Cardiac fibroblast (primary cell): ENCODE data around the gene RNF32.
A peak's percentile ranks its signal among the peaks of the same experiment; 100 is the strongest.
"Not testable (repeated sequence)": the region's sequence is repeated elsewhere in the genome, so short reads cannot be mapped to it uniquely, and the experiment has no call there.

Experiments used
- DNase-seq, 2 donors: peaks; one replicate each; pipeline versions ENCODE4 v3.0.0 to v3.0.0-alpha.2; 2010; ENCODE audit warnings: low read depth in 2 of 2
- H3K4me3 ChIP-seq, 2 donors: replicated peaks in 1 of 2; 1 replicate in 1 of 2; 2 replicates in 1 of 2; pipeline ENCODE4 v1.5.1; 2011; ENCODE audit warnings: low read depth in 2 of 2, low read length in 2 of 2, mild to moderate bottlenecking in 2 of 2, moderate library complexity in 1 of 2
- TF ChIP-seq, protein P1 (sequence below): IDR thresholded peaks from one replicate; pipeline ENCODE4 v1.5.1; 2011; ENCODE audit warnings: low read depth, mild to moderate bottlenecking, low read length, inconsistent platforms

RNF32 gene

DNA sequence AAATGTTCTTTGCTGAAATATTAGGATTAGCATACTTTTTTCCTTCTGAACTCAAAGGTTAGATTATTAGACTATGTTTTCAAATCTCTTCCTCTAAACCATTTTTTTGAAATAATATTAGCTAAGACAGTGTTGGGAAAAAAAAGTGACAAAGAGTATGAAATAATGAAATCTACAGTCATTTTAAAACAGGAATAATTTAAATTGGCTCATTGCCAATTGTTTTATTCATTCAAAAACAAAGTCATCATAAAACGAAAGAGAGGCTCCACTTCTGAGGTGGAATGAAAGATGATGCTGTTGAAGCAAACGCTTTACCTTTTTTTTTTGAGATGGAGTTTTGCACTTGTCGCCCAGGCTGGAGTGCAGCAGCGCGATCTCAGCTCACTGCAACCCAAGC is 51.2 kb downstream of the RNF32 start:
- no peak overlapping the region for H3K4me3 ChIP-seq
- no peak for DNase-seq
- TF ChIP-seq, protein P1, sequence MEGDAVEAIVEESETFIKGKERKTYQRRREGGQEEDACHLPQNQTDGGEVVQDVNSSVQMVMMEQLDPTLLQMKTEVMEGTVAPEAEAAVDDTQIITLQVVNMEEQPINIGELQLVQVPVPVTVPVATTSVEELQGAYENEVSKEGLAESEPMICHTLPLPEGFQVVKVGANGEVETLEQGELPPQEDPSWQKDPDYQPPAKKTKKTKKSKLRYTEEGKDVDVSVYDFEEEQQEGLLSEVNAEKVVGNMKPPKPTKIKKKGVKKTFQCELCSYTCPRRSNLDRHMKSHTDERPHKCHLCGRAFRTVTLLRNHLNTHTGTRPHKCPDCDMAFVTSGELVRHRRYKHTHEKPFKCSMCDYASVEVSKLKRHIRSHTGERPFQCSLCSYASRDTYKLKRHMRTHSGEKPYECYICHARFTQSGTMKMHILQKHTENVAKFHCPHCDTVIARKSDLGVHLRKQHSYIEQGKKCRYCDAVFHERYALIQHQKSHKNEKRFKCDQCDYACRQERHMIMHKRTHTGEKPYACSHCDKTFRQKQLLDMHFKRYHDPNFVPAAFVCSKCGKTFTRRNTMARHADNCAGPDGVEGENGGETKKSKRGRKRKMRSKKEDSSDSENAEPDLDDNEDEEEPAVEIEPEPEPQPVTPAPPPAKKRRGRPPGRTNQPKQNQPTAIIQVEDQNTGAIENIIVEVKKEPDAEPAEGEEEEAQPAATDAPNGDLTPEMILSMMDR, result no peak

DNA sequence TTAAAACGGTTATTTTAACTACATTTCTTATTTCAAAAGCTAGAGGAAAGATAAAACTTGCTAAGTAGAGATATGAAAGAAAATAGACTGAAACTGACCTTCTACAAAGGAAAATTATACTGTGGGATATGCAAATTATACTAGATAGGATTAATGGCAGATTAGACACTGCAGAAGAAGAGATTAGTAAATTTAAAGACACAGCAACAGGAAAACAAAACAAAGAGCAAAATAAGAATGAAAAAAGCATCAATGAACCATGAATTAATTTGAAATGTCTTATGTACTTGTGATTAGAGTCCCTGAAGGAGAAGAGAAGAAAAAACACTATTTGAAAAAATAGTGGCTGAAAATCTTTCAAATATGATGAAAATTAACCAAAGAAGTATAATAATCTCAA is 52.3 kb downstream of the RNF32 start:
- no peak overlapping the region for H3K4me3 ChIP-seq
- no peak for DNase-seq
- TF ChIP-seq, protein P1, result no peak

DNA sequence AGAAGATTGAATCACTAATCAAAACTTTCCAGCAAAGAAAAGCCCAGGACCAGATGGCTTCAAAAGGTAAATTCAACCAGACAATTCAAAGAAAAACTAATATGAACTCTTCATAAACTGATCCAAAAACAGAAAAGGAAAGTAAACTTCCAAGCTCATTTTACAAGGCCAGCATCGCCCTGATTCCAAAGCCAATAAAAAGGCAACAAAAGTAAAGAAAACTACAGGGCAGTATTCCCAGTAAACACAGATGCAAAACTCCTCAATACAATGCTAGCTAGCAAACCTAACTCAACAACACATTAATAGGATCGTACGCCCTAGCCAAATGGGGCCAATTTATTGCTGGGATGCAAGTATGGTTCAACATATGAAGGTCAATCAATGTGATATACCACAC is 53.1 kb downstream of the RNF32 start:
- TF ChIP-seq, protein P1, result no peak
- no peak overlapping the region for H3K4me3 ChIP-seq
- no peak for DNase-seq

DNA sequence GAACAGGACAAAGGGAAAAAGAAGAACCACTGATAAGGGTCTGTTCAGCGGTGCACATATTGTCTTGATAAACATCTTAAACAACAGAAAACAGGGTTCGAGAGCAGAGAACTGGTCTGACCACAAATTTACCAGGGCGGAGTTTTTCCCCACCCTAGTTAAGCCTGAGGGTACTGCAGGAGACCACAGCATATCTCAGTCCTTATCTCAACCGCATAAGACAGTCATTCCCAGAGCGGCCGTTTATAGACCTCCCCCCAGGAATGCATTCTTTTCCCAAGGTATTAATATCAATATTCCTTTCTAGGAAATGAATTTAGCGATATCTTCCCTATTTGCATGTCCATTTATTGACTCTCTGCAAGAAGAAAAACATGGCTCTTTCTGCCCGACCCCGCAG is 56.7 kb downstream of the RNF32 start:
- not testable (repeated sequence) for H3K4me3 ChIP-seq, DNase-seq

DNA sequence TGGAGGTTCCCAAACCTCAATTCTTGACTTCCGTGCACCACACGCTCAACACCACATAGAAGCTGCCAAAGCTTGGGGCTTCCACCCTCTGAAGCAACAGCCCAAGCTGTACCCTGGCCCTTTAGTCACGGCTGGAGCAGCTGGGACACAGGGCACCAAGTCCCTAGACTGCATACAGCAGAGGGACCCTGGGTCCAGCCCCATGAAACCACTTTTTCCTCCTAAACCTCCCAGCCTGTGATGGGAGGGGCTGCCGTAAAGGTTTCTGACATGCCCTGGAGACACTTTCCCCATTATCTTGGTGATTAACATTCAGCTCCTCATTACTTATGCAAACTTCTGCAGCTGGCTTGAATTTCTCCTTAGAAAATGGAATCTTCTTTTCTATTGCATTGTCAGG is 57.9 kb downstream of the RNF32 start:
- H3K4me3 ChIP-seq, DNase-seq: not testable (repeated sequence)

DNA sequence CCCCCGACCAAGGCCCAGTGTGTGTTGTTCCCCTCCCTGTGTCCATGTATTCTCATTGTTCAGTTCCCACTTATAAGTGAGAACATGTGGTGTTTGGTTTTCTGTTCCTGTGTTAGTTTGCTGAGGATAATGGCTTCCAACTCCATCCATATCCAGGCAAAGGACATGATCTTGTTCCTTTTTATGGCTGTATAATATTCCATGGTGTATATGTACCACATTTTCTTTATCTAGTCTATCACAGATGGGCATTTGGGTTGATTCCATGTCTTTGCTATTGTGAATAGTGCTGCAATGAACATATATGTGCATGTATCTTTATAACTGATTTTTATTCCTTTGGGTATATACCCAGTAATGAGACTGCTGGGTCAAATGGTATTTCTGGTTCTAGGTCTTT is 61.2 kb downstream of the RNF32 start:
- not testable (repeated sequence) for DNase-seq, H3K4me3 ChIP-seq

DNA sequence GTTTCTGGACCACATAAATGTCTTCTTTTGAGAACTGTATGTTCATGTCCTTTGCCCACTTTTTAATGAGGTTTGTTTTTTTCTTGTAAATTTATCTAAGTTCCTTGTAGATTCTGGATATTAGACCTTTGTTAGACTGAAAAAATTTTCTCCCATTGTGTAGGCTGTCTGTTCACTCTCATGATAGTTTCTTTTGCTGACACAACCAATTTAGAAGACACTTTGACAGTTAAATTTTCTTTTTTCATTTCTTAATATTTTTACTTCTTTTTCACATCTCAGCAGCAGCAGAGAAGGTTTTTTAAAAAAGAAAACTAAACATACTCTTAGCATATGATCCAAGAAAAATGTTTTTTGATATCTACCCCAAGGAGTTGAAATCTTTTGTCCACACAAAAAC is 61.8 kb downstream of the RNF32 start:
- H3K4me3 ChIP-seq, result no peak overlapping the region
- no peak for DNase-seq
- TF ChIP-seq, protein P1, result no peak

DNA sequence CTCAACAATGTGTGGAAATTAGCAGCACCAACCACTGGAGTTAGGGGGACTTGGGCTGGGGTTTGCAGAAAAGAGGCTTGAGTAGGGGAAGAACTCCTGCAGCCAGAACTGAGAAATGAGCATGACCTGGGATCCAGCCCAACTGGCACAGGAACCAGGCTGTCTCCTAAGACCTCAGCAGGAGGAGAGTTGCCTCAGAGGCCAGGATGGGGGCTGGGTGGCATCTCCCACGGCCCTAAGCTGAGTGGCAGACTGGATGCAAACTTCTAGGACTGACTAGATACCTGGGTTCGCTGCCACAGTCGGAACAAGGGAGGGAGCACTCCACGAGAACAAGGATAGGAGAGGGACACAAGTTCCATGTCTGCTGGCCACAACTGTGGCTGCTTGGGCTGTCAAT is 62.6 kb downstream of the RNF32 start:
- H3K4me3 ChIP-seq, result no peak overlapping the region
- TF ChIP-seq, protein P1, result no peak
- DNase-seq, result peak in 1 of 2 donors; percentile 46
